H1 (cell line): ENCODE measurements around the gene TXN2. TPM values are rescaled to one million over a fixed set of nuclear protein-coding genes. Genes with fewer than 3 reads are reported as not detected.

Source experiments
- CTCF ChIA-PET: fragments of 300-600 bp; sonication (Branson Sonifier 250); formaldehyde crosslinking; loops from one replicate; lab custom pipeline; 2021; ENCODE audit not compliant: partially characterized antibody; lab: Charles Lee
- POLR2A ChIA-PET: fragments of 300-600 bp; sonication (Branson Sonifier 250); formaldehyde crosslinking; loops from one replicate; lab custom pipeline; 2021; ENCODE audit warnings: inconsistent platforms; ENCODE audit not compliant: partially characterized antibody; lab: Charles Lee
- DNase-seq, 2 experiments: peaks; one replicate each; pipeline versions ENCODE4 v3.0.0 to v3.0.0-alpha.2; 2010 to 2022; ENCODE audit warnings: low spot score in 2 of 2, low read depth in 1 of 2, mixed read lengths in 1 of 2
- FAIRE-seq: peaks from 2 replicates; lab custom pipeline; 2011; peaks lifted over from hg19 to GRCh38; lab: Jason Lieb, UNC
- H2AFZ ChIP-seq: 2 replicates; pipeline ENCODE4 v1.8.1; 2012; ENCODE audit warnings: low read length, inconsistent platforms
- H2AK5ac ChIP-seq: 2 replicates; pipeline ENCODE4 v1.6.1; 2013; ENCODE audit warnings: low read depth, low read length
- H2BK120ac ChIP-seq: replicated peaks from 2 replicates; pipeline ENCODE3; 2013; ENCODE audit warnings: low read depth, low read length, inconsistent platforms
- H2BK12ac ChIP-seq: 2 replicates; pipeline ENCODE4 v1.6.1; 2013; ENCODE audit warnings: low read depth, low read length
- H2BK15ac ChIP-seq: 2 replicates; pipeline ENCODE4 v1.6.1; 2013; ENCODE audit warnings: low read length
- H2BK20ac ChIP-seq: 2 replicates; pipeline ENCODE4 v1.6.1; 2013; ENCODE audit warnings: low read length
- H2BK5ac ChIP-seq: 2 replicates; pipeline ENCODE4 v1.6.1; 2013; ENCODE audit warnings: low read depth, low read length
- H3K14ac ChIP-seq: 2 replicates; pipeline ENCODE4 v1.6.1; 2013; ENCODE audit warnings: inconsistent platforms; ENCODE audit not compliant: insufficient read length
- H3K18ac ChIP-seq: 2 replicates; pipeline ENCODE4 v1.6.1; 2013; ENCODE audit warnings: low read length; ENCODE audit errors: extremely low read depth
- H3K23ac ChIP-seq: 2 replicates; pipeline ENCODE4 v1.6.1; 2013; ENCODE audit warnings: inconsistent platforms; ENCODE audit not compliant: insufficient read length
- H3K23me2 ChIP-seq: 2 replicates; pipeline ENCODE4 v1.6.1; 2013; ENCODE audit warnings: low read depth, low read length
- H3K27ac ChIP-seq: 2 replicates; pipeline ENCODE4 v1.6.1; 2011; ENCODE audit warnings: low read depth, low read length, inconsistent platforms
- H3K27me3 ChIP-seq, 4 experiments: replicated peaks in 1 of 4; 1 replicate in 1 of 4; 2 replicates in 3 of 4; pipeline versions ENCODE4 v1.6.1 to v1.8.1; 2011 to 2013; ENCODE audit warnings: low read length in 3 of 4, mild to moderate bottlenecking in 3 of 4, inconsistent platforms in 2 of 4, mixed read lengths in 2 of 4, moderate library complexity in 1 of 4; ENCODE audit not compliant: control insufficient read depth in 3 of 4, insufficient read depth in 3 of 4; ENCODE audit errors: extremely low read depth in 1 of 4
- H3K36me3 ChIP-seq, 4 experiments: 2 replicates each; pipeline versions ENCODE4 v1.6.1 to v1.8.1; 2011 to 2013; ENCODE audit warnings: mild to moderate bottlenecking in 4 of 4, low read length in 3 of 4, moderate library complexity in 2 of 4, control low read depth in 1 of 4, inconsistent platforms in 1 of 4; ENCODE audit not compliant: insufficient read depth in 4 of 4, control insufficient read depth in 2 of 4
- H3K4ac ChIP-seq: replicated peaks from 2 replicates; pipeline ENCODE3; 2013; ENCODE audit warnings: low read length, low read depth, mixed read lengths, inconsistent platforms; ENCODE audit not compliant: insufficient read length
- H3K4me1 ChIP-seq, 4 experiments: replicated peaks in 1 of 4; 1 replicate in 1 of 4; 2 replicates in 3 of 4; pipeline versions ENCODE4 v1.6.1 to v1.8.1; 2011 to 2013; ENCODE audit warnings: low read length in 3 of 4, inconsistent platforms in 2 of 4, mixed read lengths in 1 of 4; ENCODE audit not compliant: insufficient read depth in 4 of 4, control insufficient read depth in 3 of 4
- H3K4me2 ChIP-seq, 2 experiments: 2 replicates each; pipeline versions ENCODE4 v1.6.1 to v1.8.1; 2011 to 2013; ENCODE audit warnings: low read depth in 2 of 2, low read length in 2 of 2, control low read depth in 1 of 2, inconsistent platforms in 1 of 2, mild to moderate bottlenecking in 1 of 2; ENCODE audit not compliant: insufficient read depth in 1 of 2
- H3K4me3 ChIP-seq, 4 experiments: fragments of 200-600, 300-600 bp in 1 of 4; sonication (generic), shearing (Covaris generic), sonication (Bioruptor Twin) in 1 of 4; 2 replicates each; pipeline versions ENCODE4 v1.5.1 to v1.8.1; 2011 to 2016; ENCODE audit warnings: low read length in 4 of 4, low read depth in 3 of 4, control low read depth in 2 of 4, inconsistent platforms in 2 of 4, mild to moderate bottlenecking in 2 of 4, mixed read lengths in 1 of 4, moderate library complexity in 1 of 4; ENCODE audit not compliant: insufficient read depth in 2 of 4; ENCODE audit errors: extremely low read depth in 1 of 4
- H3K56ac ChIP-seq: replicated peaks from 2 replicates; pipeline ENCODE3; 2013; ENCODE audit warnings: low read depth, mild to moderate bottlenecking, mixed read lengths, low read length, inconsistent platforms; ENCODE audit not compliant: insufficient read length
- H3K79me1 ChIP-seq: 2 replicates; pipeline ENCODE4 v1.6.1; 2013; ENCODE audit warnings: low read depth, low read length, control low read depth
- H3K79me2 ChIP-seq, 2 experiments: 2 replicates each; pipeline versions ENCODE4 v1.6.1 to v1.8.1; 2012 to 2013; ENCODE audit warnings: low read length in 2 of 2, mild to moderate bottlenecking in 2 of 2, inconsistent platforms in 1 of 2; ENCODE audit not compliant: insufficient read depth in 2 of 2, control insufficient read depth in 1 of 2
- H3K9ac ChIP-seq, 4 experiments: replicated peaks in 1 of 4; 1 replicate in 1 of 4; 2 replicates in 3 of 4; pipeline versions ENCODE4 v1.6.1 to v1.8.1; 2011 to 2013; ENCODE audit warnings: low read depth in 3 of 4, low read length in 3 of 4, control low read depth in 2 of 4, mild to moderate bottlenecking in 2 of 4, moderate library complexity in 2 of 4, inconsistent platforms in 1 of 4; ENCODE audit errors: extremely low read depth in 1 of 4
- H3K9me3 ChIP-seq, 2 experiments: 2 replicates each; pipeline versions ENCODE4 v1.6.1 to v1.8.1; 2012 to 2013; ENCODE audit warnings: mild to moderate bottlenecking in 2 of 2, moderate library complexity in 2 of 2, control low read depth in 1 of 2, inconsistent platforms in 1 of 2, low read depth in 1 of 2, low read length in 1 of 2, mixed read lengths in 1 of 2; ENCODE audit not compliant: insufficient read depth in 2 of 2
- H4K20me1 ChIP-seq, 2 experiments: replicated peaks in 1 of 2; 2 replicates each; pipeline versions ENCODE3 to v1.8.1; 2011 to 2013; ENCODE audit warnings: inconsistent platforms in 2 of 2, low read length in 2 of 2, mild to moderate bottlenecking in 1 of 2; ENCODE audit not compliant: insufficient read depth in 2 of 2, control insufficient read depth in 1 of 2
- H4K5ac ChIP-seq: 2 replicates; pipeline ENCODE4 v1.6.1; 2013; ENCODE audit warnings: low read length, low read depth, mixed read lengths, inconsistent platforms; ENCODE audit not compliant: insufficient read length
- H4K8ac ChIP-seq: 2 replicates; pipeline ENCODE4 v1.8.0; 2013; ENCODE audit warnings: mild to moderate bottlenecking, moderate library complexity, low read length, inconsistent platforms; ENCODE audit not compliant: insufficient read depth; ENCODE audit errors: extremely low read depth
- H4K91ac ChIP-seq: replicated peaks from 2 replicates; pipeline ENCODE3; 2013; ENCODE audit warnings: low read length, mixed read lengths, inconsistent platforms; ENCODE audit not compliant: insufficient read length
- BACH1 ChIP-seq: IDR thresholded peaks from 2 replicates; pipeline ENCODE4 v1.6.1; 2012; ENCODE audit warnings: low read length, improper control_type of control experiment
- CTCF ChIP-seq, 3 experiments: IDR thresholded peaks; 1 replicate in 2 of 3; 2 replicates in 1 of 3; pipeline versions ENCODE4 v1.5.1 to v1.6.1; 2011; ENCODE audit warnings: low read length in 3 of 3, mild to moderate bottlenecking in 3 of 3, inconsistent platforms in 2 of 3, low read depth in 1 of 3, moderate library complexity in 1 of 3; ENCODE audit not compliant: insufficient read depth in 1 of 3; ENCODE audit errors: control extremely low read depth in 1 of 3
- GTF2F1 ChIP-seq: IDR thresholded peaks from 2 replicates; pipeline ENCODE4 v1.6.1; 2012; ENCODE audit warnings: low read depth, low read length, improper control_type of control experiment, borderline replicate concordance
- JUN ChIP-seq: IDR thresholded peaks from 2 replicates; pipeline ENCODE4 v1.6.1; 2011; ENCODE audit warnings: low read depth, mild to moderate bottlenecking, improper control_type of control experiment, low read length
- RAD21 ChIP-seq, 2 experiments: IDR thresholded peaks in 1 of 2; conservative IDR thresholded peaks in 1 of 2; 2 replicates each; pipeline ENCODE4 v1.6.1; 2011; ENCODE audit warnings: low read depth in 2 of 2, low read length in 2 of 2, improper control_type of control experiment in 1 of 2, inconsistent platforms in 1 of 2, mild to moderate bottlenecking in 1 of 2, moderate library complexity in 1 of 2
- SUZ12 ChIP-seq: fragments of 200-600 bp; sonication (generic); IDR thresholded peaks from 2 replicates; pipeline ENCODE4 v1.6.1; 2012; ENCODE audit warnings: mild to moderate bottlenecking, inconsistent platforms, low read length, moderate library complexity, mixed read lengths
- WGBS, 2 experiments: shearing (Covaris generic) in 1 of 2; methylation state at CpG; one replicate each; pipeline versions ENCODE4 v1.1.6 to v1.1.7; 2013 to 2015; ENCODE audit warnings: low lambda C conversion rate in 2 of 2, mixed read lengths in 2 of 2, inconsistent platforms in 1 of 2, low coverage in 1 of 2, missing lambda C conversion rate in 1 of 2; ENCODE audit not compliant: insufficient replicate concordance in 2 of 2, insufficient coverage in 1 of 2, insufficient read length in 1 of 2; ENCODE audit errors: extremely low coverage in 1 of 2, missing lambda C conversion rate in 1 of 2; 5-methylcytosine and 5-hydroxymethylcytosine counted together
- polyA plus RNA-seq, 7 experiments: library from polyadenylated mRNA; depleted of rRNA in 3 of 7; stranded (reverse) in 5 of 7; unstranded in 2 of 7; fragments of >200 nt in 5 of 7; fragments of 200-250 nt in 2 of 7; gene quantifications; 1 replicate in 5 of 7; 2 replicates in 1 of 7; 4 replicates in 1 of 7; pipeline versions ENCODE4 v1.2.1 to v1.2.3, GENCODE V29; 2011 to 2013; ENCODE audit warnings: missing spikeins in 2 of 7, mixed read lengths in 2 of 7
- total RNA-seq: library from RNA; stranded (reverse); fragmentation: NEBNext Ultra II Directional; extraction: Animal tissue kit (Norgen Biotek cat#: 25700); gene quantifications from 2 replicates; pipeline ENCODE4 v1.2.1, GENCODE V29; 2021

Gene TXN2
- total and polyA plus RNA-seq, 2 of the 8 experiments (the other 6 are each of a cell fraction or from before 2014, with no cell fraction given): 47.5 to 116 TPM

- no peaks in the 10 kb centered on the region for H3K79me2 ChIP-seq
- no peak overlapping the region for H3K18ac ChIP-seq
- H3K36me3 ChIP-seq: peaks cover 0 to 16% (median 4%) of the 10 kb centered on the region in 4 experiments; a peak in 5 of 8 replicates
- TF ChIP-seq JUN: no peak
- TF ChIP-seq GTF2F1: no peak
- no peak for TF ChIP-seq BACH1
- no peak for TF ChIP-seq SUZ12
- TF ChIP-seq CTCF (IDR thresholded peaks at IDR 0.05; ENCODE audit: control extremely low read depth in 1 of 3, insufficient read depth in 1 of 3, low read depth in 1 of 3, low read length in 3 of 3): peak; percentile 70 to 86 (median 83)
- peak; percentile 83 to 91 for TF ChIP-seq RAD21 (IDR thresholded peaks at IDR 0.05 in 1 of 2, conservative IDR thresholded peaks at IDR 0.05 in 1 of 2; ENCODE audit: low read depth in 2 of 2, low read length in 2 of 2)
- H3K4me3 ChIP-seq: no peak overlapping the region
- H3K56ac ChIP-seq: no peak overlapping the region
- no peak overlapping the region for H2BK120ac ChIP-seq
- no peaks in the 10 kb centered on the region for H3K9me3 ChIP-seq
- no peak overlapping the region for H2BK20ac ChIP-seq
- H3K27me3 ChIP-seq: peaks cover 0 to 7% (median 5%) of the 10 kb centered on the region in 4 experiments; a peak in 5 of 7 replicates
- ChIA-PET CTCF (interaction anchor here (0.5 to 4.9 kb wide), 55 partner anchors 9 to 342 kb away, joined by 3 to 31 read pairs (median 4); partner anchors contain the start of genes APOL2 and FOXRED2), POLR2A (interaction anchor here (0.8 to 1.0 kb wide), 5 partner anchors 17 to 154 kb away, joined by 3 to 6 read pairs (median 4); no protein-coding TSS in a partner anchor)
- no peak overlapping the region for H2AFZ ChIP-seq
- no peak overlapping the region for H3K14ac ChIP-seq
- H3K23ac ChIP-seq: no peak overlapping the region
- no peaks in the 10 kb centered on the region for H3K23me2 ChIP-seq
- no peak overlapping the region for H4K8ac ChIP-seq
- H3K27ac ChIP-seq: no peak overlapping the region
- H3K4me1 ChIP-seq: no peaks in the 10 kb centered on the region; a peak in 1 of 7 replicates
- H3K4me2 ChIP-seq: no peak overlapping the region
- DNase-seq (peak in 1 of 2 experiments; percentile 85), FAIRE-seq (peak; percentile 97)
- H2AK5ac ChIP-seq: no peak overlapping the region
- H2BK15ac ChIP-seq: no peak overlapping the region; the same call in 1 of the 2 replicates
- no peaks in the 10 kb centered on the region for H3K79me1 ChIP-seq
- no peak overlapping the region for H2BK5ac ChIP-seq
- 79% methylated on average over 13 of the region's 13 CpGs; no CpG with 5 or more reads in 1 of the 2 experiments for WGBS, 2 experiments
- no peak overlapping the region for H3K9ac ChIP-seq
- no peak overlapping the region for H4K5ac ChIP-seq
- H2BK12ac ChIP-seq: 0 out of 2 replicates have a peak overlapping the region, but pooled peaks have one; percentile 33
- H4K20me1 ChIP-seq: no peaks in the 10 kb centered on the region
- H3K4ac ChIP-seq: no peak overlapping the region
- no peak overlapping the region for H4K91ac ChIP-seq
Observed at GRCh38 chr22:36486619-36487384, 5.4 kb upstream of the TXN2 start.
